Lower leg skin (tissue), 3 donors: ENCODE data around the gene FAM219B.

ENCODE experiments used
- CTCF ChIP-seq, 3 donors: fragments of 450-650 bp; IDR thresholded peaks; one replicate each; pipeline ENCODE4 v1.5.1; 2016; ENCODE audit warnings: antibody characterized with exemption in 3 of 3, mild to moderate bottlenecking in 3 of 3, moderate library complexity in 2 of 3
- POLR2A ChIP-seq, 2 donors: fragments of 450-650 bp; IDR thresholded peaks; one replicate each; pipeline ENCODE4 v1.6.1; 2016 to 2017; ENCODE audit warnings: antibody characterized with exemption in 2 of 2, mild to moderate bottlenecking in 1 of 2, moderate library complexity in 1 of 2

- TF ChIP-seq CTCF (IDR thresholded peaks at IDR 0.05) (no peak), POLR2A (IDR thresholded peaks at IDR 0.05) (no peak)
These were observed 22.0 kb downstream of the FAM219B start for GRCh38 chr15:74884428-74885223.
